GM23248 (cell line): Measurements from ENCODE around the gene SCIMP. TPM values are rescaled to one million over a fixed set of nuclear protein-coding genes. Genes with fewer than 3 reads are reported as not detected.
"Not testable (repeated sequence)": the region's sequence is repeated elsewhere in the genome, so short reads cannot be mapped to it uniquely, and the experiment has no call there.

Experiments
- DNase-seq: peaks from one replicate; pipeline ENCODE4 v3.0.0-alpha.2; 2015
- H2AFZ ChIP-seq: fragments of 200-600 bp; sonication (generic); 2 replicates; pipeline ENCODE4 v1.6.1; 2016; ENCODE audit warnings: antibody characterized with exemption
- H3F3A ChIP-seq: fragments of 200-600 bp; sonication (generic); 2 replicates; pipeline ENCODE4 v1.6.1; 2016; ENCODE audit warnings: mild to moderate bottlenecking, antibody characterized with exemption, mixed run types; ENCODE audit not compliant: insufficient read depth
- H3K27ac ChIP-seq: fragments of 200-600 bp; sonication (generic); 2 replicates; pipeline ENCODE4 v1.5.1; 2016; ENCODE audit warnings: mild to moderate bottlenecking
- H3K27me3 ChIP-seq: fragments of 200-600 bp; sonication (generic); replicated peaks from 2 replicates; pipeline ENCODE4 v1.6.1; 2016; ENCODE audit warnings: mild to moderate bottlenecking; ENCODE audit not compliant: insufficient read depth
- H3K36me3 ChIP-seq: fragments of 200-600 bp; sonication (generic); 2 replicates; pipeline ENCODE4 v1.6.1; 2016; ENCODE audit warnings: low read depth, mild to moderate bottlenecking
- H3K4me1 ChIP-seq: fragments of 200-600 bp; sonication (generic); 2 replicates; pipeline ENCODE4 v1.6.1; 2016; ENCODE audit warnings: mild to moderate bottlenecking; ENCODE audit not compliant: insufficient read depth
- H3K4me2 ChIP-seq: fragments of 200-600 bp; sonication (generic); one replicate; pipeline ENCODE4 v1.6.1; 2016; ENCODE audit warnings: mild to moderate bottlenecking; ENCODE audit not compliant: unreplicated experiment
- H3K4me3 ChIP-seq: fragments of 200-600 bp; sonication (generic); 2 replicates; pipeline ENCODE4 v1.5.1; 2016; ENCODE audit warnings: mild to moderate bottlenecking
- H3K79me2 ChIP-seq: fragments of 200-600 bp; sonication (generic); 2 replicates; pipeline ENCODE4 v1.6.1; 2016; ENCODE audit warnings: mild to moderate bottlenecking; ENCODE audit not compliant: insufficient read depth
- H3K9ac ChIP-seq: fragments of 200-600 bp; sonication (generic); 2 replicates; pipeline ENCODE4 v1.6.1; 2016; ENCODE audit warnings: mild to moderate bottlenecking
- H3K9me2 ChIP-seq: fragments of 200-600 bp; sonication (generic); 2 replicates; pipeline ENCODE4 v1.6.1; 2016; ENCODE audit warnings: mixed run types, mild to moderate bottlenecking, moderate library complexity; ENCODE audit not compliant: insufficient read depth
- H3K9me3 ChIP-seq: fragments of 200-600 bp; sonication (generic); one replicate; pipeline ENCODE4 v1.6.1; 2017; ENCODE audit warnings: low read depth
- H4K20me1 ChIP-seq: fragments of 200-600 bp; sonication (generic); 2 replicates; pipeline ENCODE4 v1.6.0; 2016; ENCODE audit not compliant: insufficient read depth
- EZH2 ChIP-seq: fragments of 200-600 bp; sonication (generic); IDR thresholded peaks from 2 replicates; pipeline ENCODE4 v1.6.1; 2018; ENCODE audit warnings: antibody characterized with exemption, mild to moderate bottlenecking; ENCODE audit not compliant: insufficient read depth, poor library complexity, severe bottlenecking
- EZH2phosphoT487 ChIP-seq: fragments of 200-600 bp; sonication (generic); IDR thresholded peaks from 2 replicates; pipeline ENCODE4 v1.6.1; 2018; ENCODE audit warnings: antibody characterized with exemption, moderate library complexity, mild to moderate bottlenecking, low read depth; ENCODE audit not compliant: insufficient read depth
- WGBS, 2 experiments: methylation state at CpG; one replicate each; pipeline ENCODE4 v1.1.6; 2015 to 2017; ENCODE audit warnings: low lambda C conversion rate in 2 of 2, low coverage in 1 of 2; ENCODE audit errors: missing lambda C conversion rate in 2 of 2; 5-methylcytosine and 5-hydroxymethylcytosine counted together
- in situ Hi-C: fragments of 300-500 bp; cut with MboI; formaldehyde crosslinking; loops from 2 replicates; pipeline ENCODE4 v1.15.0; 2020
- polyA plus RNA-seq: library from polyadenylated mRNA; unstranded; fragments of >200 nt; fragmentation: Nextera tagmentation; extraction: Ambion mirVana; gene quantifications from 2 replicates; pipeline ENCODE4 v1.2.1, GENCODE V29; 2016
- total RNA-seq: library from RNA; depleted of rRNA; stranded (reverse); fragments of >200 nt; shearing (Covaris generic); gene quantifications from 2 replicates; pipeline ENCODE4 v1.2.3, GENCODE V29; 2014; rRNA removed

The SCIMP gene
- total and polyA plus RNA-seq, 2 experiments from 2014 or later, result 0.11 TPM; not detected in 1

GRCh38 chr17:5164436-5164835, 70.2 kb downstream of the SCIMP start:
- H3K36me3 ChIP-seq, result no peaks in the 10 kb centered on the region
- H3K79me2 ChIP-seq, result no peaks in the 10 kb centered on the region
- H3K27ac ChIP-seq, result no peak overlapping the region
- H3K4me3 ChIP-seq, result no peak overlapping the region
- H3K9me2 ChIP-seq, result no peaks in the 10 kb centered on the region
- peaks cover 10% of the 10 kb centered on the region; the same call in 1 of the 2 replicates for H3F3A ChIP-seq
- no peak for DNase-seq
- H3K27me3 ChIP-seq, result peaks cover 3% of the 10 kb centered on the region; the same call in 1 of the 2 replicates
- H3K4me1 ChIP-seq, result peaks cover 10% of the 10 kb centered on the region; the same call in 1 of the 2 replicates
- no peak overlapping the region for H3K4me2 ChIP-seq
- H3K9ac ChIP-seq, result no peak overlapping the region
- H3K9me3 ChIP-seq, result no peaks in the 10 kb centered on the region
- no peak overlapping the region for H2AFZ ChIP-seq
- H4K20me1 ChIP-seq, result no peaks in the 10 kb centered on the region
- no peak for TF ChIP-seq EZH2phosphoT487
- TF ChIP-seq EZH2, result no peak
- WGBS, 2 experiments, result 66 to 75% methylated on average over 6 of the region's 6 CpGs
- in situ Hi-C loops, result no loop called here

- H3K9me2 ChIP-seq, H3K4me2 ChIP-seq, DNase-seq, H3K9me3 ChIP-seq, H3K9ac ChIP-seq, H2AFZ ChIP-seq, H3K4me3 ChIP-seq, H3K79me2 ChIP-seq, in situ Hi-C loops, H3K27ac ChIP-seq, H4K20me1 ChIP-seq, H3K36me3 ChIP-seq: not testable (repeated sequence)
- peaks cover 10% of the 10 kb centered on the region; the same call in 1 of the 2 replicates for H3K4me1 ChIP-seq
- peaks cover 18% of the 10 kb centered on the region for H3K27me3 ChIP-seq
- 65 to 72% methylated on average over 3 of the region's 3 CpGs for WGBS, 2 experiments
- peaks cover 10% of the 10 kb centered on the region; the same call in 1 of the 2 replicates for H3F3A ChIP-seq
Measured at GRCh38 chr17:5161793-5162192, 72.9 kb downstream of the SCIMP start.

DNA sequence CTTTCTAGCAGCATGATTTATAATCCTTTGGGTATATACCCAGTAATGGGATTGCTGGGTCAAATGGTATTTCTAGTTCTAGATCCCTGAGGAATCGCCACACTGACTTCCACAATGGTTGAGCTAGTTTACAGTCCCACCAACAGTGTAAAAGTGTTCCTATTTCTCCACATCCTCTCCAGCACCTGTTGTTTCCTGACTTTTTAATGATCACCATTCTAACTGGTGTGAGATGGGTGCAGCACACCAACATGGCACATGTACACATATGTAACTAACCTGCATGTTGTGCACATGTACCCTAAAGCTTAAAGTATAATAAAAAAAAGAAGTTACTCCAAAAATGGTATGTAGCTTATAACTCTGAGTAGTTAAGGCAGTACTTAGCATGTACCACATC, 74.0 kb downstream of the SCIMP start:
- H3K4me3 ChIP-seq, H3K27ac ChIP-seq, H3K9me2 ChIP-seq, H3K4me2 ChIP-seq, H3F3A ChIP-seq, H3K4me1 ChIP-seq, H3K79me2 ChIP-seq, H2AFZ ChIP-seq, H3K9ac ChIP-seq, H3K9me3 ChIP-seq, DNase-seq, H3K36me3 ChIP-seq, H4K20me1 ChIP-seq, in situ Hi-C loops: not testable (repeated sequence)
- WGBS, 2 experiments, result 58 to 71% methylated on average over 1 of the region's 1 CpG
- peaks cover 18% of the 10 kb centered on the region for H3K27me3 ChIP-seq

Other genes with a start within 250 kb of the SCIMP start
- 4.8 and 10.1 TPM in 2 replicates for gene CAMTA2, start 247.2 kb downstream of the SCIMP start, total RNA-seq
- 26.5 and 28.8 TPM in 2 replicates for gene CAMTA2, start 247.2 kb downstream of the SCIMP start, polyA plus RNA-seq
- gene INCA1, start 237.3 kb downstream of the SCIMP start, total RNA-seq, result 0.32 and 1.0 TPM in 2 replicates
- gene INCA1, start 237.3 kb downstream of the SCIMP start, polyA plus RNA-seq, result 0.51 and 1.2 TPM in 2 replicates
- gene KIF1C, start 236.9 kb downstream of the SCIMP start, total RNA-seq, result 72.7 and 85.2 TPM in 2 replicates
- gene KIF1C, start 236.9 kb downstream of the SCIMP start, polyA plus RNA-seq, result 38.5 and 39.8 TPM in 2 replicates
- gene SLC52A1, start 199.4 kb downstream of the SCIMP start, total RNA-seq, result 0.22 TPM in 1 of 2 replicates, not detected in the other
- not detected in 2 replicates for gene SLC52A1, start 199.4 kb downstream of the SCIMP start, polyA plus RNA-seq
- 1.5 and 1.9 TPM in 2 replicates for gene ZFP3, start 156.4 kb downstream of the SCIMP start, total RNA-seq
- gene ZFP3, start 156.4 kb downstream of the SCIMP start, polyA plus RNA-seq, result 1.8 and 2.0 TPM in 2 replicates
- 5.2 and 6.1 TPM in 2 replicates for gene ZNF232, start 123.0 kb downstream of the SCIMP start, total RNA-seq
- gene ZNF232, start 123.0 kb downstream of the SCIMP start, polyA plus RNA-seq, result 3.8 and 5.2 TPM in 2 replicates
- not detected in 2 replicates for gene USP6, start 118.8 kb downstream of the SCIMP start, total RNA-seq
- 0.25 and 0.30 TPM in 2 replicates for gene USP6, start 118.8 kb downstream of the SCIMP start, polyA plus RNA-seq
- 5.1 and 6.2 TPM in 2 replicates for gene ZNF594, start 43.0 kb downstream of the SCIMP start, total RNA-seq
- 2.2 and 3.1 TPM in 2 replicates for gene ZNF594, start 43.0 kb downstream of the SCIMP start, polyA plus RNA-seq
- gene RABEP1, start 47.4 kb upstream of the SCIMP start, total RNA-seq, result 26.3 and 51.2 TPM in 2 replicates
- 33.1 and 33.6 TPM in 2 replicates for gene RABEP1, start 47.4 kb upstream of the SCIMP start, polyA plus RNA-seq
- gene NUP88, start 184.8 kb upstream of the SCIMP start, total RNA-seq, result 42.9 and 50.6 TPM in 2 replicates
- gene NUP88, start 184.8 kb upstream of the SCIMP start, polyA plus RNA-seq, result 42.9 and 52.6 TPM in 2 replicates
- gene RPAIN, start 185.3 kb upstream of the SCIMP start, total RNA-seq, result 9.0 and 15.7 TPM in 2 replicates
- gene RPAIN, start 185.3 kb upstream of the SCIMP start, polyA plus RNA-seq, result 21.4 and 22.0 TPM in 2 replicates
- 119 and 131 TPM in 2 replicates for gene C1QBP, start 204.3 kb upstream of the SCIMP start, total RNA-seq
- 235 and 241 TPM in 2 replicates for gene C1QBP, start 204.3 kb upstream of the SCIMP start, polyA plus RNA-seq
- 4.4 and 6.3 TPM in 2 replicates for gene DHX33, start 234.1 kb upstream of the SCIMP start, total RNA-seq
- gene DHX33, start 234.1 kb upstream of the SCIMP start, polyA plus RNA-seq, result 2.2 and 3.0 TPM in 2 replicates